ENCODE measurements around the gene BCAS4.

BCAS4 gene

GRCh38 chr20:50903353-50904051, 108.6 kb downstream of the BCAS4 start:
- Histone ChIP-seq H3K4me3 (ENCODE audit: low read depth, low read length) (no peak overlapping the region), H3K9me3 (no peaks in the 10 kb centered on the region), H3K27me3 (no peaks in the 10 kb centered on the region), H3K4me1 (no peaks in the 10 kb centered on the region), H3K36me3 (peaks cover 51% of the 10 kb centered on the region)
- TF ChIP-seq, protein P1, sequence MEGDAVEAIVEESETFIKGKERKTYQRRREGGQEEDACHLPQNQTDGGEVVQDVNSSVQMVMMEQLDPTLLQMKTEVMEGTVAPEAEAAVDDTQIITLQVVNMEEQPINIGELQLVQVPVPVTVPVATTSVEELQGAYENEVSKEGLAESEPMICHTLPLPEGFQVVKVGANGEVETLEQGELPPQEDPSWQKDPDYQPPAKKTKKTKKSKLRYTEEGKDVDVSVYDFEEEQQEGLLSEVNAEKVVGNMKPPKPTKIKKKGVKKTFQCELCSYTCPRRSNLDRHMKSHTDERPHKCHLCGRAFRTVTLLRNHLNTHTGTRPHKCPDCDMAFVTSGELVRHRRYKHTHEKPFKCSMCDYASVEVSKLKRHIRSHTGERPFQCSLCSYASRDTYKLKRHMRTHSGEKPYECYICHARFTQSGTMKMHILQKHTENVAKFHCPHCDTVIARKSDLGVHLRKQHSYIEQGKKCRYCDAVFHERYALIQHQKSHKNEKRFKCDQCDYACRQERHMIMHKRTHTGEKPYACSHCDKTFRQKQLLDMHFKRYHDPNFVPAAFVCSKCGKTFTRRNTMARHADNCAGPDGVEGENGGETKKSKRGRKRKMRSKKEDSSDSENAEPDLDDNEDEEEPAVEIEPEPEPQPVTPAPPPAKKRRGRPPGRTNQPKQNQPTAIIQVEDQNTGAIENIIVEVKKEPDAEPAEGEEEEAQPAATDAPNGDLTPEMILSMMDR (IDR thresholded peaks at IDR 0.05; ENCODE audit: low read depth, low read length), result no peak
- no peak for DNase-seq

- H3K27me3 ChIP-seq, result no peaks in the 10 kb centered on the region
- H3K4me3 ChIP-seq (ENCODE audit: low read depth, low read length), result no peak overlapping the region
- TF ChIP-seq, protein P1 (IDR thresholded peaks at IDR 0.05; ENCODE audit: low read depth, low read length), result no peak
- peaks cover 45% of the 10 kb centered on the region for H3K36me3 ChIP-seq
- no peak for DNase-seq
- H3K9me3 ChIP-seq, result no peaks in the 10 kb centered on the region
- H3K4me1 ChIP-seq, result no peaks in the 10 kb centered on the region
These were observed 109.3 kb downstream of the BCAS4 start for GRCh38 chr20:50904067-50904570.

- H3K27me3 ChIP-seq, result no peaks in the 10 kb centered on the region
- DNase-seq, result no peak
- H3K4me1 ChIP-seq, result peaks cover 8% of the 10 kb centered on the region; the same call in 1 of the 2 replicates
- H3K9me3 ChIP-seq, result no peaks in the 10 kb centered on the region
- TF ChIP-seq, protein P1 (IDR thresholded peaks at IDR 0.05; ENCODE audit: low read depth, low read length), result no peak
- H3K4me3 ChIP-seq (ENCODE audit: low read depth, low read length), result no peak overlapping the region
- peaks cover 14% of the 10 kb centered on the region for H3K36me3 ChIP-seq
These were observed 114.6 kb downstream of the BCAS4 start for GRCh38 chr20:50909413-50909812.

GRCh38 chr20:50911030-50911429, 116.2 kb downstream of the BCAS4 start:
- no peak overlapping the region for H3K4me3 ChIP-seq (ENCODE audit: low read depth, low read length)
- DNase-seq, result no peak
- H3K36me3 ChIP-seq, result peaks cover 18% of the 10 kb centered on the region
- no peaks in the 10 kb centered on the region for H3K27me3 ChIP-seq
- peaks cover 20% of the 10 kb centered on the region for H3K4me1 ChIP-seq
- H3K9me3 ChIP-seq, result no peaks in the 10 kb centered on the region
- TF ChIP-seq, protein P1 (IDR thresholded peaks at IDR 0.05; ENCODE audit: low read depth, low read length), result no peak

DNA sequence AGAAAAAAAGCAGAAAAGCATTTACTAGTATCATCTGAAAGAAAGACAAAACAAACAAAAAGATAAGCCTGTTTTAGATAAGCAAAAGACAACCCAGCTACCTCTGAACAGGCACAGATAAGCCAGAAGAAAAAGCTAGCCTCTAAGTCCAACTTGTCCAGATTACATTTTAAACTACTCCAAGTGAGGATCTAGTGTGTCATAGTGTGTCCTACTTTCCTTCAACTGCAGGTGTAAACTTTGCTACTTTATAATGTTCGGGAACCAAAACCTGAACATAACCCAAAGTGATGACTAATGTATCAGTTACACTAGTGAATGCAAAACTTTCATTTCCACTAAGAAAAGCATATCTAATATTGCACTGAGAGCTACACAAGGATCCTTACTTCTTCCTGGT, 116.9 kb downstream of the BCAS4 start:
- no peak for DNase-seq
- H3K4me3 ChIP-seq (ENCODE audit: low read depth, low read length), result no peak overlapping the region
- TF ChIP-seq, protein P1 (IDR thresholded peaks at IDR 0.05; ENCODE audit: low read depth, low read length), result no peak
- H3K4me1 ChIP-seq, result peaks cover 27% of the 10 kb centered on the region
- no peaks in the 10 kb centered on the region for H3K9me3 ChIP-seq
- no peaks in the 10 kb centered on the region for H3K27me3 ChIP-seq
- peaks cover 18% of the 10 kb centered on the region for H3K36me3 ChIP-seq

GRCh38 chr20:50913690-50914375, 119.0 kb downstream of the BCAS4 start:
- H3K4me1 ChIP-seq, result peaks cover 41% of the 10 kb centered on the region
- no peaks in the 10 kb centered on the region for H3K9me3 ChIP-seq
- DNase-seq, result no peak
- TF ChIP-seq, protein P1 (IDR thresholded peaks at IDR 0.05; ENCODE audit: low read depth, low read length), result no peak
- peaks cover 23% of the 10 kb centered on the region for H3K36me3 ChIP-seq
- no peak overlapping the region for H3K4me3 ChIP-seq (ENCODE audit: low read depth, low read length)
- no peaks in the 10 kb centered on the region for H3K27me3 ChIP-seq
